ENCODE data around the gene CFI. TPM values are rescaled to one million over a fixed set of nuclear protein-coding genes. Genes with fewer than 3 reads are reported as not detected.

CFI gene
- total RNA-seq, 3 donors from 2014 or later: 0.11 to 0.22 (median 0.20) TPM

DNA sequence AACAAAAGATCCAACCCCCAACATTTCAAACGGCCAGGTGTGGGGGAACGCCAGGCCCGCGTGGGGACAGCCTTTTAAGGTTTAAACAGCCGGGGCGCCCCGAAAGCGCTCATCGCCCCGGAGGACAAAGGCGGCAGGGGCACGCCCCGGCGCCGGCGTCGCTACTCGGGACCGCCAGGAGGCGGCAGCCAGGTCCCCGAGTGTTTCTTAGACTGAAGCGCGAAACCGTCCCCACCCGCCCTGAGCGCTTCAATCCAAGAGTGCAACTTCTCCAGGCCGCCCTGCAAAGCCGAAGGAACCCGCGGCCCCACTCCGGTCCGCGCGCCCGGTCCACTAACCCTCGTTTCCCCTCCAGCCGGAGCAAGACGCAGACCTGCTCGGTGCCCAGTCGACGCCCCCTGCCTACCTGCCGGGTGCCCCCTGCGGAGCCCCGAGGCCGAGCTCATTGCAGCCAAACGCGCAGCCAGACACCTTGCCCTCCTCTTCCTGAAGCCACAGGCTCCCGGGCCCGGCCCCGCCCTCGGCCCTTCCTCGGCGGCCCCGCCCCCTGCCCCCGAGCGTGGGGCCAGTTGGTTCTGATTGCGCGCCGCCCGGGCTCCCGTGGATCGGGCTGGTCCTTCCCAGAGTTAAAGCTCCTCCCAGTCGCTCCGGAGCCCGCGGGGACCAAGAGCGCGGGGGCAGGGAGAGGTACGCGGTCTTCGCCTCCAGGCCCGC lies 98.7 kb downstream of the CFI start, which contains the start of gene CASP6:
Gene CASP6, minus strand, starts transcription at position 496 of the 714 bp plus-strand sequence. Its CDS starts 50 bp downstream, at position 446.
- Mint-ChIP-seq H3K27me3 (ENCODE audit: low read depth) (no peaks in the 10 kb centered on the region), H3K4me1 (ENCODE audit: low read depth) (peaks cover 44% of the 10 kb centered on the region), H3K4me3 (peak within 1 kb of the TSS; percentile 93), H3K9me3 (no peaks in the 10 kb centered on the region), H3K36me3 (ENCODE audit: insufficient read depth) (no peaks in the 10 kb centered on the region)
- ATAC-seq: peak; percentile 77 to 84
- peak; percentile 69 for DNase-seq

DNA sequence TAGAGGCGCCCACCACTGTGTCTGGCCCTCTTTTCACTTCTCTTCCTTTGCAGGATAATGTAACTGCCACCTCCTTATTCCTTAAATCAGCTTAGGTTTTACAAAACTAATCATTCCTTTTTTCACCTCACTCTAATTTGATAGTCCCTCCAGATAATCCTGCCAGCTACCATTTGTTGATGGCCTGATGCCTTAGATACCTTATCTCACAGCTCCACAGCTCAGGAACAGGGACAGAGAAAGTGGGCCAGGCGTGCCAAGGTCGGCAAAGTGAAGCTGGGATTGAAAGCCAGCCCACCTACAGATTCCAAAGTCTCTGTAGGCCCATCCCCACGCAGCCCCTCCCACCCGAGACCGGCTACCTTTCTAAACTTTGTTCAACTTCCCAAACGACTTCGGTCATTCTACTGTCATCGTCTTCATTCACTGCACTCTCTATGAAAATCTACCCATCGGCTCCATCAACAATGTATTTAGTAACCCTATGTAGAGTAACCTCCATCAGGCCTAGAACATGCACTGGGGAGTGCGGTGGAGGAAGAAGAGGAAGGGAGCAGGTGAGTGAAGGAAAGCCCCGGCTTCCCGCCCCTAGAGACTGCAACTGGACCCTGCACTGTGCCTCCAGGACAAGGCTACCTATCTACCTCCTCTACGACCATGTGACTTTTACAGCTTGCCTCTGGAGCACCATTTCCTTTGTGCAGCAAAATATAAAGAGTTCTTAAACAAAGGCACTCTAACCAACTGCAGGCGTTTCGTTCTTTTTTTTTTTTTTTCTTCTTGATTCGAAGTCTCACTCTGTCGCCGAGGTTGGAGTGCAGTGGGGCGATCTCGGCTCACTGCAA lies 100.0 kb downstream of the CFI start:
- Mint-ChIP-seq H3K27me3 (ENCODE audit: low read depth) (no peaks in the 10 kb centered on the region), H3K4me3 (peak overlapping the region; percentile 93), H3K9me3 (no peaks in the 10 kb centered on the region), H3K4me1 (ENCODE audit: low read depth) (peaks cover 44% of the 10 kb centered on the region), H3K36me3 (ENCODE audit: insufficient read depth) (peaks cover 7% of the 10 kb centered on the region)
- no peak for DNase-seq
- no peak for ATAC-seq

DNA sequence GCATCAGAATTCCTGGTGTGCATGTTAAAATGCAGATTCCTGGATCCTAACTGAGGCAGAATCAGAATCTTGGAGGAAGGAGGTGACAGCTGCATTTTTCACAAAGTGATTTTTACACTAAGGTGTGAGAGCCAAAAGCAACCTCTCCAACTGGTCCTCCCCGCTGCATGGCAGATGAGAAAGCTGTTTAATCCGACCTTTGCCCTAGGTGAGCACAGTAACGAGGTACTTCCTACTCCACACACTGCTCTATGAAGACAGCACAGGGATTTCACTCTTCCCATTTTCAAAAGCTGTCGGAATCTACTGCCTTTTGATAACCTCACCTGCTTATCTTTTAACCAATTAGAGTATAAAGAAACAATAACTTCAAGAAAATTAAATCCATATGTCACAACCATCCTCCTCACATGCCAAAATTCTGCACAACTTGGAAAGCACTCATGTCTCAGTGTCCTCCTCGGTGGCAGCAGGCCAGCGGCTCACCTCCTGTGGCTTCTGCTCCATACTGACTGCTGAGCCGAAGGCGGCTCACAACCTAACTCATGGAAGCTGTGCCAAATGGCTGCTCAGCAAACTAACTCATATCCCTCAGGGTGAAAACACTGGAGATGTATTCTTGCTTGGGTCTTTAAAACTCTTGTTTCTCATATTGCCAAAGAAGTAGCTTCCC lies 102.1 kb downstream of the CFI start:
- Mint-ChIP-seq H3K4me3 (no peak overlapping the region), H3K27me3 (ENCODE audit: low read depth) (no peaks in the 10 kb centered on the region), H3K9me3 (no peaks in the 10 kb centered on the region), H3K4me1 (ENCODE audit: low read depth) (peaks cover 46% of the 10 kb centered on the region), H3K36me3 (ENCODE audit: insufficient read depth) (peaks cover 7% of the 10 kb centered on the region)
- ATAC-seq: no peak
- no peak for DNase-seq

DNA sequence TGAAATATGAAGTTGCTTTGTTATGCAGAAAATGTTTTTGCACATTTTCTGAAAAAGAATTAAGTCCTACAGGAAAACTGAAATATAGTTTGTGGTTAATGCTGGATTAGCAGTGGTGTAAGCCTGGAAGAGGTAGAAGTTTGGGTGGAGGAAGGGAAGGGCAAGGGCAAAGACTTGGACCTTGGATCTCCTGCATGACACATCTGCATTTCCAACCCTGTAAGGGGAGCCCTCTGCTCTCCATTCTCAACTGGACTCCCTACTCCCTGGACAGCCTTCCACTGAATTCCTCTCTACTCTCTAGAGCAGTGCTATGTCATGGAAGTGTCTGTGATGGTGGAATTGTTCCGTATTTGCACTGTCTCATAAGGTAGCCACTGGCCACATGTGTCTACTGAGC lies 103.1 kb downstream of the CFI start:
- Mint-ChIP-seq H3K27me3 (ENCODE audit: low read depth) (no peaks in the 10 kb centered on the region), H3K36me3 (ENCODE audit: insufficient read depth) (peaks cover 11% of the 10 kb centered on the region), H3K4me1 (ENCODE audit: low read depth) (peaks cover 41% of the 10 kb centered on the region), H3K4me3 (no peak overlapping the region), H3K9me3 (no peaks in the 10 kb centered on the region)
- DNase-seq: no peak
- no peak for ATAC-seq

DNA sequence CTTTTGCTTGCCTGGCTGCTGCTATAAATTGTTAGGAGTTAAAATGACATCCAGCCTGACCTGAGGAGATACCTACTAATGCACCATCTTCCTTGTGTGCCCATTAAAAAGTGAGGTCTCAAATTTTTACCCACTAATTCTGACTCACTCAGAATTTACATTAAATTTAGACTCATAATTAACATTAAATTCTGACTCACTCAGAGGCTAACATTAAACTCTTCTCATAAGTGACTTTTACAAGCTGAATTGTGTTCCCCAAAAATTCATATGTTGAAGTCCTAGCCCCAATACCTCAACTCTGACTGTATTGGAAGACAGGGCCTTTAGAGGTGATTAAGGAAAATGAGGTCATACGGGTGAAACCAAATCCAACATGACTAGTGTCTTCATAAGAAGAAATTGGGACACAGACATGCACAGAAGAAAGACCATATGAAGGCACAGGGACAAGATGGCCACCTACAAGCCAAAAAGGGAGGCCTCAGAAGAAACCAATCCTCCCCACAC lies 110.3 kb downstream of the CFI start:
- ATAC-seq: peak; percentile 50 to 77
- Mint-ChIP-seq H3K4me1 (ENCODE audit: low read depth) (peaks cover 34% of the 10 kb centered on the region), H3K27me3 (ENCODE audit: low read depth) (no peaks in the 10 kb centered on the region)

More for the DNA sequence above, 110.3 kb downstream of the CFI start:
- Mint-ChIP-seq H3K9me3 (no peaks in the 10 kb centered on the region), H3K36me3 (ENCODE audit: insufficient read depth) (peaks cover 35% of the 10 kb centered on the region), H3K4me3 (no peak overlapping the region)
- DNase-seq: no peak

Other genes starting within 250 kb of the CFI start
- 10 to 100 TPM; 52.2 to 74.7 (median 62.0) TPM for gene MCUB, start 241.8 kb downstream of the CFI start, total RNA-seq
- gene CASP6, start 98.6 kb downstream of the CFI start, total RNA-seq: 10 to 100 TPM; 10.1 to 14.1 (median 11.4) TPM
- gene PLA2G12A, start 71.9 kb downstream of the CFI start, total RNA-seq: 10 to 100 TPM; 12.9 to 18.2 (median 18.2) TPM
- 100 to 1,000 TPM; 104 to 131 (median 111) TPM for gene GAR1, start 13.8 kb upstream of the CFI start, total RNA-seq
- under 1 TPM; 0.15 to 0.27 (median 0.26) TPM for gene RRH, start 26.0 kb upstream of the CFI start, total RNA-seq
- under 1 TPM; 0.08 to 0.19 (median 0.11) TPM for gene LRIT3, start 46.1 kb upstream of the CFI start, total RNA-seq
- gene EGF, start 110.9 kb upstream of the CFI start, total RNA-seq: under 1 TPM; 0.16 to 0.49 (median 0.48) TPM

Data from activated T-cell treated with anti-CD3 and anti-CD28 coated beads, Interleukin-2, amount 50 U/mL, for 4 hours (primary cell).